T-helper 1 cell treated with Interleukin-12 subunit alpha and Interleukin-12 subunit beta and Interleukin-4 antibody, amounts not matched to agents 30 μg/mL and 1 μg/mL, for 36 hours (primary cell): ENCODE data around the gene SGSM2.

Experiments used
- H3K27ac Mint-ChIP-seq: one replicate; pipeline ENCODE4 v1.8.0; 2021; ENCODE audit warnings: mild to moderate bottlenecking, mixed read lengths
- H3K27me3 Mint-ChIP-seq: one replicate; pipeline ENCODE4 v1.8.0; 2021; ENCODE audit warnings: low read depth, mixed read lengths
- H3K36me3 Mint-ChIP-seq: one replicate; pipeline ENCODE4 v1.8.0; 2021; ENCODE audit warnings: low read depth, mixed read lengths
- H3K4me1 Mint-ChIP-seq: one replicate; pipeline ENCODE4 v1.8.0; 2021; ENCODE audit warnings: low read depth, mixed read lengths
- H3K4me3 Mint-ChIP-seq: one replicate; pipeline ENCODE4 v1.8.0; 2021; ENCODE audit warnings: mild to moderate bottlenecking, moderate library complexity, mixed read lengths
- H3K9me3 Mint-ChIP-seq: one replicate; pipeline ENCODE4 v1.8.0; 2021; ENCODE audit warnings: mixed read lengths

Gene SGSM2

DNA sequence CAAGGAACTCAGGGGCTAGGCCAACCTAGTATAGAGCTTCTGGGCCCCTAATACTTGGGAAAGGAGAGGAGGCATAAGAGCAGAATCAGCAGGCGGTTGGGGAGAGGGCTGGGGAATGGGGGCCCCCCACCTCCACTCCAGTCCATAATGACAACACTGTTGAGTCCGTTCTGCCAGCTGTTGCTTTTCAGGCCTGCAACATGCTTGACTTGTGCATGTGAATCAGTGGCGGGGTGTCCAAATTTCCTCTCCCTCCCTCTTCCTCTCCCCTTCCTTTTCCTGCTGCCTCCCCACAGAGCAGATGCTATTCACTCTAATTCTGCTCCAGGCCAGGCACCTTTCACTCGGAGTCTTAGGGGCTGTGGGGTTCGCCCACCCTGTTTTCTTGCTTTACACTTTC is 31.7 kb downstream of the SGSM2 start:
- Mint-ChIP-seq H3K9me3 (no peaks in the 10 kb centered on the region), H3K27me3 (no peaks in the 10 kb centered on the region), H3K36me3 (peaks cover 1% of the 10 kb centered on the region), H3K4me3 (no peak overlapping the region), H3K27ac (no peak overlapping the region), H3K4me1 (no peaks in the 10 kb centered on the region)

- no peaks in the 10 kb centered on the region for H3K9me3 Mint-ChIP-seq
- no peaks in the 10 kb centered on the region for H3K27me3 Mint-ChIP-seq
- no peak overlapping the region for H3K27ac Mint-ChIP-seq
- H3K4me3 Mint-ChIP-seq = no peak overlapping the region
- peaks cover 1% of the 10 kb centered on the region for H3K36me3 Mint-ChIP-seq
- no peaks in the 10 kb centered on the region for H3K4me1 Mint-ChIP-seq
These were observed 32.4 kb downstream of the SGSM2 start for GRCh38 chr17:2369551-2370210.

GRCh38 chr17:2370211-2370589 is 32.9 kb downstream of the SGSM2 start:
- Mint-ChIP-seq H3K4me3 (no peak overlapping the region), H3K4me1 (no peaks in the 10 kb centered on the region), H3K9me3 (no peaks in the 10 kb centered on the region), H3K27ac (peak overlapping the region; percentile 26), H3K36me3 (peaks cover 1% of the 10 kb centered on the region), H3K27me3 (no peaks in the 10 kb centered on the region)

- H3K4me1 Mint-ChIP-seq = no peaks in the 10 kb centered on the region
- H3K27me3 Mint-ChIP-seq = no peaks in the 10 kb centered on the region
- H3K4me3 Mint-ChIP-seq = no peak overlapping the region
- H3K9me3 Mint-ChIP-seq = no peaks in the 10 kb centered on the region
- H3K27ac Mint-ChIP-seq = no peak overlapping the region
- H3K36me3 Mint-ChIP-seq = peaks cover 1% of the 10 kb centered on the region
These were observed 34.2 kb downstream of the SGSM2 start for GRCh38 chr17:2371183-2372130.

- no peak overlapping the region for H3K27ac Mint-ChIP-seq
- H3K36me3 Mint-ChIP-seq = peaks cover 5% of the 10 kb centered on the region
- no peaks in the 10 kb centered on the region for H3K9me3 Mint-ChIP-seq
- H3K4me1 Mint-ChIP-seq = no peaks in the 10 kb centered on the region
- H3K4me3 Mint-ChIP-seq = no peak overlapping the region
- H3K27me3 Mint-ChIP-seq = no peaks in the 10 kb centered on the region
These were observed 34.9 kb downstream of the SGSM2 start for GRCh38 chr17:2372180-2372579.

DNA sequence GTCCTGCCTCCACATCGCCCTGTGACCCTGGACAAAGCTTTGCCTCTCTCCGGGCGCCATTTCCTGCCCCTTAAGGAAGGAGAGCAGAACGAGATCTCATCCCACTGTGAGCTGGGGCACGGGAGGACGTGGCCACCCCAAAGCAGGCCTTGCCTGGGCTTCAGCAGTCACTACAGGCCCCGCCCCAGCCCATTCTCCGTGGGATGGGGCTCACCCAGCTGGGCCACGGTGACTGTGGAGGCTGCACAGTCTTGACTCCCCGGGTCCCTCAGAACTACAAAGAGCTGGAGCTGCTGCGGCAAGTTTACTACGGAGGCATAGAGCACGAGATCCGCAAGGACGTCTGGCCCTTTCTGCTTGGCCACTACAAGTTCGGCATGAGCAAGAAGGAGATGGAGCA is 35.4 kb downstream of the SGSM2 start:
- H3K4me3 Mint-ChIP-seq = no peak overlapping the region
- no peaks in the 10 kb centered on the region for H3K27me3 Mint-ChIP-seq
- H3K36me3 Mint-ChIP-seq = peaks cover 5% of the 10 kb centered on the region
- H3K4me1 Mint-ChIP-seq = no peaks in the 10 kb centered on the region
- H3K9me3 Mint-ChIP-seq = no peaks in the 10 kb centered on the region
- no peak overlapping the region for H3K27ac Mint-ChIP-seq

GRCh38 chr17:2373179-2373578 is 35.9 kb downstream of the SGSM2 start:
- Mint-ChIP-seq H3K4me1 (no peaks in the 10 kb centered on the region), H3K27ac (no peak overlapping the region), H3K9me3 (no peaks in the 10 kb centered on the region), H3K27me3 (no peaks in the 10 kb centered on the region), H3K4me3 (no peak overlapping the region), H3K36me3 (peaks cover 5% of the 10 kb centered on the region)

- Mint-ChIP-seq H3K4me3 (no peak overlapping the region), H3K27me3 (no peaks in the 10 kb centered on the region), H3K27ac (no peak overlapping the region), H3K4me1 (no peaks in the 10 kb centered on the region), H3K36me3 (peaks cover 5% of the 10 kb centered on the region), H3K9me3 (no peaks in the 10 kb centered on the region)
These were observed 37.4 kb downstream of the SGSM2 start for GRCh38 chr17:2374549-2375285.

DNA sequence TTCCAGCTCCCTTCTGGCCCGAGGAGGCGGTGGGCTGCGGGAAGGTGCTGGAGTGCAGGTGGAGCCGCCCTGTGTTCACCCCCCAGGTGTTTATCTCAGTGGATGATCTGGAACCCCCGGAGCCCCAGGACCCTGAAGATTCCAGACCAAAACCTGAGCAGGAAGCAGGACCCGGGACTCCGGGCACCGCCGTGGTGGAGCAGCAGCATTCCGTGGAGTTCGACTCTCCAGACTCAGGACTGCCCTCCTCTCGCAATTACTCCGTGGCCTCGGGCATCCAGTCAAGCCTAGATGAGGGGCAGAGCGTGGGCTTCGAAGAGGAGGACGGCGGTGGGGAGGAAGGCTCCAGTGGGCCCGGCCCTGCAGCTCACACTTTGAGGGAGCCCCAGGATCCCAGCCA is 38.1 kb downstream of the SGSM2 start:
- Mint-ChIP-seq H3K27me3 (no peaks in the 10 kb centered on the region), H3K27ac (no peak overlapping the region), H3K36me3 (peaks cover 4% of the 10 kb centered on the region), H3K9me3 (no peaks in the 10 kb centered on the region), H3K4me1 (no peaks in the 10 kb centered on the region), H3K4me3 (no peak overlapping the region)

DNA sequence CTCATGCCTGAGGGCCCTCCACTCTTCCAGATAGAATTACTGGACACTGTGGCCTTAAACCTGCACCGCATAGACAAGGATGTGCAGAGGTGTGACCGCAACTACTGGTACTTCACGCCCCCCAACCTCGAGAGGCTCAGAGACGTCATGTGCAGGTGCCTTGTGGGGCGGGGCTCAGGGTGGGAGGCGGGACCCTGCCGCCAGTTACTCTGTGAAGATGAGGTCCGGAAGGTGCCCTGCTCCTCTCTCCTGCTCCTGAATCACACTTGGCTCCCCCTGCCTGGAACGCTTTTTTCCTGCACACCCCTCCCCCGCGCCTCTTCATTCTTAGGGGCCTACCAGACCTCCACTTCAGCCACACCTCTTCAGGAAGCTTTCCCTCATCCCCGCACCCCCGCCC is 38.8 kb downstream of the SGSM2 start:
- Mint-ChIP-seq H3K27ac (no peak overlapping the region), H3K27me3 (no peaks in the 10 kb centered on the region), H3K4me1 (no peaks in the 10 kb centered on the region), H3K9me3 (no peaks in the 10 kb centered on the region), H3K36me3 (peaks cover 4% of the 10 kb centered on the region), H3K4me3 (no peak overlapping the region)

GRCh38 chr17:2377659-2378058 is 40.4 kb downstream of the SGSM2 start:
- H3K9me3 Mint-ChIP-seq = no peaks in the 10 kb centered on the region
- no peak overlapping the region for H3K27ac Mint-ChIP-seq
- no peaks in the 10 kb centered on the region for H3K27me3 Mint-ChIP-seq
- peaks cover 4% of the 10 kb centered on the region for H3K36me3 Mint-ChIP-seq
- no peak overlapping the region for H3K4me3 Mint-ChIP-seq
- H3K4me1 Mint-ChIP-seq = peaks cover 2% of the 10 kb centered on the region

GRCh38 chr17:2378905-2379304 is 41.6 kb downstream of the SGSM2 start:
- Mint-ChIP-seq H3K36me3 (peaks cover 4% of the 10 kb centered on the region), H3K9me3 (no peaks in the 10 kb centered on the region), H3K4me3 (no peak overlapping the region), H3K4me1 (peaks cover 4% of the 10 kb centered on the region), H3K27me3 (no peaks in the 10 kb centered on the region), H3K27ac (no peak overlapping the region)

DNA sequence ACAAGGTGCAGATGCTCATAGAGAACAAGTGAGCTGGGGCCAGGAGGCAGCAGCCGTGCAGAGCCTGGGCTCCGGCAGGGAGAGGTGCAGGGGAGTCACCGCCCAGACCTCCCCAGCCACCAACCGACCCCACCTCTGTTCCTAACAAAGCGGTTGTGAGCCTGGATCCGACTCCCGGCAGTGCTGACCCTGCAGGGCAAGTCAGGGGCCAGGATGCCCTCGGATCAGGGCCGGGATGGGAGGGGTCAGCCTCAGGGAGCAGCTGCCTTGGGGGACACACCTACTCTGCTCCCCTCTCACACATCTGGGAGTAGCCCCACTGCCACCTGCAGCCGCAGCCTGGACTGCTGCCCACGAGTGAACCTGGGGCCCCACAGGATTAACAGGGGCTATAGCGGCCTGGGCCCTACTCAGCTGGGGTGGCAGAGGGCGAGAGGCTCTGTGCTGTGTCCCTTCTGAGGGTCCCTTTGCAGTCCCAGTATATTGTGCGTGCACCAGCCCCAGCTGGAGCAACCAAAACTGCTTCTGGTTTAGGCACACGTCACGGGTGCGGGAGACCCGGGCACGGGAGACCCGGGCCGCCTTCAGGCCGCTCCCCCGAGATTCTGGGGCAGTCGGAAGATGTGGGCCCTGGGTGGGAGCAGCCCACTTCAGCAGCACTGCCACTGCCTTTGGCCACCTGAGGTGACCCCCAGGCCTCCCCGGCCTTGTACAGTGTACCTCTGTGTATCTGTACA is 42.4 kb downstream of the SGSM2 start:
- no peak overlapping the region for H3K4me3 Mint-ChIP-seq
- H3K4me1 Mint-ChIP-seq = peaks cover 4% of the 10 kb centered on the region
- H3K36me3 Mint-ChIP-seq = peaks cover 4% of the 10 kb centered on the region
- H3K27ac Mint-ChIP-seq = no peak overlapping the region
- no peaks in the 10 kb centered on the region for H3K9me3 Mint-ChIP-seq
- no peaks in the 10 kb centered on the region for H3K27me3 Mint-ChIP-seq

DNA sequence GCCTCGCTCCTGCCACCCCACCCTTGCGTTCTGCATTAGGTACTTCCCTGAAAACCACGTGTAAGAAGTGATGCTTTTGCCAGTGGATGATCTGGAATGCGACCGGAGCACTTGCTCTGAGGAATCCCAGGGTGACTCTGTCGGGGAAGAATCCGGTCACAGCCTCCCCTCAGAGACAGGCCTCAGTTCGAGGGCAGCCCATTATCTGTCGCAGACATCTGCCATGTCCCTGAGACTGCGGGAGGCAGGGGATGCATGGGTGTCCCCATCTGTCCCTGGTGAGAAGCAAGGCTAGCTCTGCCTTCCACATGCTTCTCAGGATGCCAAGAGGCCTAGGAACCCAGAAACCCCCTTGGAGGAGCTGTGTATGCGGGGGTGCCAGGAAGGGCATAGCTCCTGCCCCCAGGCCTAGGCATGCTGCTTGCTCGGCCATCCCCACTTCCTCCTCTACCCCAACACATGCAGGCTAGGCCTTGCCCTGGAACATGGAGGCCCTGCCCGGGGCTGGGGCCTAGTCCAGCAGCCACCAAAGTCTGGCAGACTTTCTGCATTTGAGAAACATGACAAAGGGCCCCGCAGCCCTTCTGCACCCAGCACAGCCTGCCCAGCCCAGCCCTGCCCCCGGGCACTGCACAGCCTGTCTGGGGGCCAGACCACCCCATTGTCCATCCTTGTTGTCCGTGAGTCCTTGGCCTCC is 43.1 kb downstream of the SGSM2 start:
- Mint-ChIP-seq H3K4me1 (peaks cover 4% of the 10 kb centered on the region), H3K36me3 (peaks cover 4% of the 10 kb centered on the region), H3K9me3 (no peaks in the 10 kb centered on the region), H3K27ac (no peak overlapping the region), H3K4me3 (no peak overlapping the region), H3K27me3 (no peaks in the 10 kb centered on the region)
